BJ (cell line): ENCODE results near the gene C1D. TPM values are rescaled to one million over a fixed set of nuclear protein-coding genes. Genes with fewer than 3 reads are reported as not detected.

Experiments
- CTCF ChIA-PET: fragments of 350-600 bp; formaldehyde crosslinking; extraction: SDS; loops from one replicate; lab custom pipeline; 2021; ENCODE audit warnings: antibody characterized with exemption, inconsistent platforms; lab: Yijun Ruan, JAX
- POLR2A ChIA-PET: fragments of 300-600 bp; sonication (Branson Sonifier 250); formaldehyde crosslinking; extraction: SDS; loops from one replicate; lab custom pipeline; 2021; ENCODE audit warnings: antibody characterized with exemption; lab: Charles Lee
- DNase-seq: peaks from one replicate; pipeline ENCODE4 v3.0.0-alpha.2; 2011; ENCODE audit warnings: low read depth
- H3K27me3 ChIP-seq: 2 replicates; pipeline ENCODE4 v1.6.0; 2011; ENCODE audit warnings: low read length; ENCODE audit not compliant: control insufficient read depth, insufficient read depth
- H3K36me3 ChIP-seq: 2 replicates; pipeline ENCODE4 v1.5.1; 2011; ENCODE audit warnings: low read length; ENCODE audit not compliant: control insufficient read depth, insufficient read depth
- H3K4me3 ChIP-seq: 2 replicates; pipeline ENCODE4 v1.5.1; 2011; ENCODE audit warnings: low read depth, mild to moderate bottlenecking, control low read depth, low read length
- CTCF ChIP-seq: IDR thresholded peaks from 2 replicates; pipeline ENCODE4 v1.5.1; 2011; ENCODE audit warnings: low read depth, mild to moderate bottlenecking, control low read depth, inconsistent platforms, low read length, moderate library complexity; ENCODE audit not compliant: insufficient read depth
- polyA plus RNA-seq: library from polyadenylated mRNA; depleted of rRNA; stranded (reverse); fragments of >200 nt; gene quantifications from 2 replicates; pipeline ENCODE4 v1.2.3, GENCODE V29; 2011

The C1D gene
- polyA plus RNA-seq, 1 experiment = 11.4 TPM

GRCh38 chr2:68023904-68024303 is 38.9 kb downstream of the C1D start:
- no peaks in the 10 kb centered on the region for H3K27me3 ChIP-seq
- ChIA-PET POLR2A (no interaction called here), CTCF (interaction anchor here (0.6 kb wide), 1 partner anchor 547 kb away, joined by 3 read pairs; no protein-coding TSS in a partner anchor)
- H3K4me3 ChIP-seq = no peak overlapping the region
- DNase-seq = no peak
- no peak for TF ChIP-seq CTCF
- H3K36me3 ChIP-seq = no peaks in the 10 kb centered on the region

DNA sequence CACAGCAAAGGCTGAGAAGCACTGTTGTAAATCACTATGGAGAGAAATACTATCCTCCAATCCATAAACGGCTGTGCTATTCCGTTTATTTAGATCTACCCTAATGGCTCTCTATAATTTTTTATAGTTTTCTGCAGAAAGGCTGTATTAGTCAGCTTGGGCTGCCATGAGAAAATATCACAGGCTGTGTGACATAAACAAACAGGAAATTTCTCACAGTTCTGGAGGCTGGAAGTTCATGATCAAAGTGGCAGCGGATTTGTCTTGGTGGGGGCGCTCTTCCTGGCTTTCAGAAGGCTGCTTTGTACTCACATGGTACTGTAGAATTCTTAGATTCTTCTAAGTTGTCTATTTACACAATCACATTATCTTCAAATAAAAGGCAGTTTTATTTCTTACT is 44.1 kb downstream of the C1D start:
- TF ChIP-seq CTCF = no peak
- no peak for DNase-seq
- Histone ChIP-seq H3K27me3 (no peaks in the 10 kb centered on the region), H3K4me3 (no peak overlapping the region), H3K36me3 (no peaks in the 10 kb centered on the region)
- POLR2A ChIA-PET = no interaction called here
- CTCF ChIA-PET = no interaction called here

DNA sequence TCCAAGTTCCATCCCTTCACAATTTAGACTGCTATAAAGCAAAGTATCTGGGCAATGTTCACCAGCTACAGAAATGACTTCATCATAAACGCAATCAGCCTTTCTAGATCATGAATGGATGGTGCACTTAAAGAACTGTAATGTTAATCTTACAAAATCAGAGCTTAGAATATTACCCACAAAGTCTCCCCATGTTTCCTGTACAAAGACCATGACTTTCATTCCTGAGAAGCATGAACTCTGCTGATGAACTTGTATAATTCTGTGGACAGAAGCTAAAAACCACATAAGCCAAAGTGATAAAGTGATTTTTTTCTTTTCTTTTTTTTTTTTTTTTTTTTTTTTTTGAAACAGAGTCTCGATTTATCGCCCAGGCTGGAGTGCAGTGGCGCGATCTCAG is 53.3 kb downstream of the C1D start:
- TF ChIP-seq CTCF = no peak
- POLR2A ChIA-PET = interaction anchor here (0.6 kb wide), 1 partner anchor 1439 kb away, joined by 5 read pairs; no protein-coding TSS in a partner anchor
- CTCF ChIA-PET = no interaction called here
- no peak overlapping the region for H3K4me3 ChIP-seq
- H3K27me3 ChIP-seq = no peaks in the 10 kb centered on the region
- H3K36me3 ChIP-seq = no peaks in the 10 kb centered on the region
- DNase-seq = no peak

DNA sequence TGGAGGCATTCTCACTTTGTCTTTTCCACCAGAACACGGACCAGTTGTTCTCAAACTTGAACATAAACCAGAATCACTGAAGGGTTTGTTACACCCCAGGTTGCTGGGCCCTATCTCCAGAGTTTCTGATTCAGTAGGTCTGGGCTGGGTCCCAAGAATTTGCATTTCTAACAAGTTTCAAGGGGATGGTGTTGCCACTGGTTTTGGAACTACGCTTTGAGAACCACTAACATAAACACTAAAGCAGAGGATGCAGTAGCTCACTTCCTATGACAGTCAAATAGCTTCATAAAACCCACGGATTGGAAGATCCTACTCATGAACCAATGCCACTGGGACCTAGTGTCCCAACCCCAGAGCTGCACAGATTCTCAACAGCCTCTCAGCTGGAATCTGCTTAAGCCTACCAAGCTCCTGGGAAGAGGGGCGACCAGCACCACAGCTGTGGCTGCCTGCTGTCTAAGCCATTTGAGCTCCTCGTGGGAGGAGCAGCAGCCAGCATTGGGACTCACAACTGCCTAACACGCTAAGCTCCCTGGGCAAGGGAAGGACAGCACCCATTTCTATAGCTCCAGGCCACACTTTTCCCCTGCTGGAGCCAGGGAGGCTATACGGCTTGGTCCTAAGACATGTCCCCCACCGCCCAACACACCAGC is 62.5 kb downstream of the C1D start:
- no peaks in the 10 kb centered on the region for H3K36me3 ChIP-seq
- ChIA-PET CTCF (no interaction called here), POLR2A (no interaction called here)
- no peak overlapping the region for H3K4me3 ChIP-seq
- H3K27me3 ChIP-seq = no peaks in the 10 kb centered on the region
- no peak for TF ChIP-seq CTCF
- DNase-seq = no peak

DNA sequence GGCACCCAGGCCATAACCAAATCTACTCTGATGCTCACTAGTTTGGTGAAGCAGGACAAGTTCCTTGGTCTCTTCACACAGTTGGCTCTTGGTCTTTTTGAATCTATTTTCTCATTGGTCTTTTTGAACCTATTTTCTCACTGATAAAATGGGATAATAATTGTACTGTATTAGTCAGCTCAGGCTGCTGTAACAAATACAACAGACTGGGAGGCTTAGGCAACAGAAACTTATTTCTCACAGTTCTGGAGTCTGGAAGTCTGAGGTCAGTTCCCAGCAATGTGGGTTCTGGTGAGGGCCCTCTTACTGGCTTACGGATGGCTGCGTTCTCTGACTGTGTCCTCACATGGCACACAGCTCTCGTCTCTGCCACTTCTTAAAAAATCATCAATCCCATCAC is 63.5 kb downstream of the C1D start:
- CTCF ChIA-PET = interaction anchor here (0.7 kb wide), 1 partner anchor 123 kb away, joined by 3 read pairs; no protein-coding TSS in a partner anchor
- Histone ChIP-seq H3K36me3 (no peaks in the 10 kb centered on the region), H3K27me3 (no peaks in the 10 kb centered on the region), H3K4me3 (no peak overlapping the region)
- DNase-seq = no peak
- POLR2A ChIA-PET = no interaction called here
- TF ChIP-seq CTCF = no peak
